ENCODE measurements around the gene MED13L. TPM values are rescaled to one million over a fixed set of nuclear protein-coding genes. Genes with fewer than 3 reads are reported as not detected.

The MED13L gene
- total RNA-seq, 1 experiment from 2014 or later: 80.5 TPM

DNA sequence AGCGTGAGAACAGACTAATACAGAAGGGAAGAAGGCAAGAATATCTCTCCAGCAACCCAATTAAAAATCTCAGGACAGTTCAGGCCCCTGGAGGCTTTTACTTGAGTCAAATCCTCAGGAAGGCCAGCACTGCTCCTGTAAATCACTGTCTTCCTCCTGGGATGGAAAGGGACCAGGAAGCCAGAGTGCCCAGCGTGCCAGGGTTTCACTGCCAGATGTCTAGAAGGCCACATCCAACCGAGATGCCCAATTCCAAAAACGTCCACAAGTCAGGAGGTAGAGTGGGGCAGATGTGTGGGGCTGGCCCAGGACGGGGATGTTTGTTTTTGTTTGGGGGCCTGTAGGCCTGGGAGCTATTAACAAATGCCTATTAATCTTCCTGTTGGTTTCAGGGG is 332.0 kb downstream of the MED13L start (continued):
- TF ChIP-seq, protein P1, sequence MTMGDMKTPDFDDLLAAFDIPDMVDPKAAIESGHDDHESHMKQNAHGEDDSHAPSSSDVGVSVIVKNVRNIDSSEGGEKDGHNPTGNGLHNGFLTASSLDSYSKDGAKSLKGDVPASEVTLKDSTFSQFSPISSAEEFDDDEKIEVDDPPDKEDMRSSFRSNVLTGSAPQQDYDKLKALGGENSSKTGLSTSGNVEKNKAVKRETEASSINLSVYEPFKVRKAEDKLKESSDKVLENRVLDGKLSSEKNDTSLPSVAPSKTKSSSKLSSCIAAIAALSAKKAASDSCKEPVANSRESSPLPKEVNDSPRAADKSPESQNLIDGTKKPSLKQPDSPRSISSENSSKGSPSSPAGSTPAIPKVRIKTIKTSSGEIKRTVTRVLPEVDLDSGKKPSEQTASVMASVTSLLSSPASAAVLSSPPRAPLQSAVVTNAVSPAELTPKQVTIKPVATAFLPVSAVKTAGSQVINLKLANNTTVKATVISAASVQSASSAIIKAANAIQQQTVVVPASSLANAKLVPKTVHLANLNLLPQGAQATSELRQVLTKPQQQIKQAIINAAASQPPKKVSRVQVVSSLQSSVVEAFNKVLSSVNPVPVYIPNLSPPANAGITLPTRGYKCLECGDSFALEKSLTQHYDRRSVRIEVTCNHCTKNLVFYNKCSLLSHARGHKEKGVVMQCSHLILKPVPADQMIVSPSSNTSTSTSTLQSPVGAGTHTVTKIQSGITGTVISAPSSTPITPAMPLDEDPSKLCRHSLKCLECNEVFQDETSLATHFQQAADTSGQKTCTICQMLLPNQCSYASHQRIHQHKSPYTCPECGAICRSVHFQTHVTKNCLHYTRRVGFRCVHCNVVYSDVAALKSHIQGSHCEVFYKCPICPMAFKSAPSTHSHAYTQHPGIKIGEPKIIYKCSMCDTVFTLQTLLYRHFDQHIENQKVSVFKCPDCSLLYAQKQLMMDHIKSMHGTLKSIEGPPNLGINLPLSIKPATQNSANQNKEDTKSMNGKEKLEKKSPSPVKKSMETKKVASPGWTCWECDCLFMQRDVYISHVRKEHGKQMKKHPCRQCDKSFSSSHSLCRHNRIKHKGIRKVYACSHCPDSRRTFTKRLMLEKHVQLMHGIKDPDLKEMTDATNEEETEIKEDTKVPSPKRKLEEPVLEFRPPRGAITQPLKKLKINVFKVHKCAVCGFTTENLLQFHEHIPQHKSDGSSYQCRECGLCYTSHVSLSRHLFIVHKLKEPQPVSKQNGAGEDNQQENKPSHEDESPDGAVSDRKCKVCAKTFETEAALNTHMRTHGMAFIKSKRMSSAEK (CRISPR knock-in tag; IDR thresholded peaks at IDR 0.05; ENCODE audit: borderline replicate concordance): no peak
- TF ChIP-seq, protein P2, sequence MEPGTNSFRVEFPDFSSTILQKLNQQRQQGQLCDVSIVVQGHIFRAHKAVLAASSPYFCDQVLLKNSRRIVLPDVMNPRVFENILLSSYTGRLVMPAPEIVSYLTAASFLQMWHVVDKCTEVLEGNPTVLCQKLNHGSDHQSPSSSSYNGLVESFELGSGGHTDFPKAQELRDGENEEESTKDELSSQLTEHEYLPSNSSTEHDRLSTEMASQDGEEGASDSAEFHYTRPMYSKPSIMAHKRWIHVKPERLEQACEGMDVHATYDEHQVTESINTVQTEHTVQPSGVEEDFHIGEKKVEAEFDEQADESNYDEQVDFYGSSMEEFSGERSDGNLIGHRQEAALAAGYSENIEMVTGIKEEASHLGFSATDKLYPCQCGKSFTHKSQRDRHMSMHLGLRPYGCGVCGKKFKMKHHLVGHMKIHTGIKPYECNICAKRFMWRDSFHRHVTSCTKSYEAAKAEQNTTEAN (CRISPR knock-in tag; IDR thresholded peaks at IDR 0.05): no peak
- TF ChIP-seq TP53 (CRISPR knock-in tag; IDR thresholded peaks at IDR 0.05): no peak
- no peak for TF ChIP-seq RELA (CRISPR knock-in tag; IDR thresholded peaks at IDR 0.05; ENCODE audit: borderline replicate concordance)
- no peak for TF ChIP-seq ZNF232 (CRISPR knock-in tag; IDR thresholded peaks at IDR 0.05)
- no peak for TF ChIP-seq NR2C2 (CRISPR knock-in tag; IDR thresholded peaks at IDR 0.05)
- TF ChIP-seq ZNF396 (CRISPR knock-in tag; IDR thresholded peaks at IDR 0.05; ENCODE audit: borderline replicate concordance): no peak
- TF ChIP-seq, protein P3, sequence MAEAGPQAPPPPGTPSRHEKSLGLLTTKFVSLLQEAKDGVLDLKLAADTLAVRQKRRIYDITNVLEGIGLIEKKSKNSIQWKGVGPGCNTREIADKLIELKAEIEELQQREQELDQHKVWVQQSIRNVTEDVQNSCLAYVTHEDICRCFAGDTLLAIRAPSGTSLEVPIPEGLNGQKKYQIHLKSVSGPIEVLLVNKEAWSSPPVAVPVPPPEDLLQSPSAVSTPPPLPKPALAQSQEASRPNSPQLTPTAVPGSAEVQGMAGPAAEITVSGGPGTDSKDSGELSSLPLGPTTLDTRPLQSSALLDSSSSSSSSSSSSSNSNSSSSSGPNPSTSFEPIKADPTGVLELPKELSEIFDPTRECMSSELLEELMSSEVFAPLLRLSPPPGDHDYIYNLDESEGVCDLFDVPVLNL (CRISPR knock-in tag; IDR thresholded peaks at IDR 0.05; ENCODE audit: borderline replicate concordance, low read depth): no peak

DNA sequence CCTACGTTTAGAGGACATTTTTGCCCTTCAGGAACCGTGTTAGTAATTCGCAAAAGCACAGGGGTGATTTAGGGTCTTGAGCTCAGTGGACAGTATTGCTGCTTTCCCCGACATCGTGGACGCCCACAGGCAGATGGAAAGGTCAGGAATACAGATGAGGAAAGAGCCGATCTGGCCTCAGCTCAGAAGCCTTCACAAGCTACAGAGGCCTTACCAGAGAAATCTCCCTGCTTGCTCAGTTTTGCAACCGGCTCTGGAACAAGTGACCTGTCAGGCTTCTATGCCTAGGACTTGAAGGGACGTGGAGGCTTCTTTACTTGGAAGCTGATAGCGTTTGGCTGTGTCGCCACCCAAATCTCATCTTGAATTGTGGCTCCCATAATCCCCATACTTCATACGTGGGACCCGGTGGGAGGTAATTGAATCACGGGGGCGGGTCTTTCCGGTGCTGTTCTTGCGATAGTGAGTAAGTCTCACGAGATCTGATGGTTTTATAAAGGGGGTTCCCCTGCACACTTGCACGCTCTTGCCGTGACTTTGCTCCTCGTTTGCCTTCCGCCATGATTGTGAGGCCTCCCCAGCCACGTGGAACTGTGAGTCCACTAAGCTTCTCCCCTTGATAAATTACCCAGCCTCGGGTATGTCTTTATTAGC is 332.5 kb downstream of the MED13L start:
- ATAC-seq (no peak), DNase-seq (ENCODE audit: low spot score) (no peak)
- ChIA-PET POLR2A (no interaction called here), CTCF (interaction anchor here (1.1 kb wide), 1 partner anchor 12 kb away, joined by 3 read pairs; no protein-coding TSS in a partner anchor)
- Mint-ChIP-seq H3K4me1 (peaks cover 9% of the 10 kb centered on the region), H3K9me3 (no peaks in the 10 kb centered on the region), H3K4me3 (no peak overlapping the region), H3K27me3 (ENCODE audit: low read depth) (peaks cover 7% of the 10 kb centered on the region), H3K27ac (no peak overlapping the region), H3K36me3 (no peaks in the 10 kb centered on the region; the same call in 1 of the 2 replicates)
- TF ChIP-seq ZNF263 (CRISPR knock-in tag; IDR thresholded peaks at IDR 0.05; ENCODE audit: low read depth) (no peak), ZBTB21 (CRISPR knock-in tag; IDR thresholded peaks at IDR 0.05; ENCODE audit: borderline replicate concordance) (no peak), TEAD1 (CRISPR knock-in tag; IDR thresholded peaks at IDR 0.05) (no peak), CREB1 (CRISPR knock-in tag; IDR thresholded peaks at IDR 0.05) (no peak), NFYB (CRISPR knock-in tag; conservative IDR thresholded peaks at IDR 0.05; ENCODE audit: low read depth) (no peak), JUN (CRISPR knock-in tag; IDR thresholded peaks at IDR 0.05) (no peak), MXD4 (CRISPR knock-in tag; IDR thresholded peaks at IDR 0.05; ENCODE audit: borderline replicate concordance) (no peak), KAT7 (CRISPR knock-in tag; IDR thresholded peaks at IDR 0.05; ENCODE audit: borderline replicate concordance) (no peak), TP53 (CRISPR knock-in tag; IDR thresholded peaks at IDR 0.05) (no peak), SMAD3 (CRISPR knock-in tag; IDR thresholded peaks at IDR 0.05; ENCODE audit: borderline replicate concordance) (no peak), ZNF138 (CRISPR knock-in tag; conservative IDR thresholded peaks at IDR 0.05) (no peak), ZNF121 (CRISPR knock-in tag; IDR thresholded peaks at IDR 0.05) (no peak), NR2C2 (CRISPR knock-in tag; IDR thresholded peaks at IDR 0.05) (no peak)
- TF ChIP-seq, protein P4, sequence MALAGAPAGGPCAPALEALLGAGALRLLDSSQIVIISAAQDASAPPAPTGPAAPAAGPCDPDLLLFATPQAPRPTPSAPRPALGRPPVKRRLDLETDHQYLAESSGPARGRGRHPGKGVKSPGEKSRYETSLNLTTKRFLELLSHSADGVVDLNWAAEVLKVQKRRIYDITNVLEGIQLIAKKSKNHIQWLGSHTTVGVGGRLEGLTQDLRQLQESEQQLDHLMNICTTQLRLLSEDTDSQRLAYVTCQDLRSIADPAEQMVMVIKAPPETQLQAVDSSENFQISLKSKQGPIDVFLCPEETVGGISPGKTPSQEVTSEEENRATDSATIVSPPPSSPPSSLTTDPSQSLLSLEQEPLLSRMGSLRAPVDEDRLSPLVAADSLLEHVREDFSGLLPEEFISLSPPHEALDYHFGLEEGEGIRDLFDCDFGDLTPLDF (CRISPR knock-in tag; IDR thresholded peaks at IDR 0.05): no peak
- TF ChIP-seq, protein P5, sequence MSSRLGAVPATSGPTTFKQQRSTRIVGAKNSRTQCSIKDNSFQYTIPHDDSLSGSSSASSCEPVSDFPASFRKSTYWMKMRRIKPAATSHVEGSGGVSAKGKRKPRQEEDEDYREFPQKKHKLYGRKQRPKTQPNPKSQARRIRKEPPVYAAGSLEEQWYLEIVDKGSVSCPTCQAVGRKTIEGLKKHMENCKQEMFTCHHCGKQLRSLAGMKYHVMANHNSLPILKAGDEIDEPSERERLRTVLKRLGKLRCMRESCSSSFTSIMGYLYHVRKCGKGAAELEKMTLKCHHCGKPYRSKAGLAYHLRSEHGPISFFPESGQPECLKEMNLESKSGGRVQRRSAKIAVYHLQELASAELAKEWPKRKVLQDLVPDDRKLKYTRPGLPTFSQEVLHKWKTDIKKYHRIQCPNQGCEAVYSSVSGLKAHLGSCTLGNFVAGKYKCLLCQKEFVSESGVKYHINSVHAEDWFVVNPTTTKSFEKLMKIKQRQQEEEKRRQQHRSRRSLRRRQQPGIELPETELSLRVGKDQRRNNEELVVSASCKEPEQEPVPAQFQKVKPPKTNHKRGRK (CRISPR knock-in tag; IDR thresholded peaks at IDR 0.05; ENCODE audit: borderline replicate concordance): no peak
- TF ChIP-seq, protein P3 (CRISPR knock-in tag; IDR thresholded peaks at IDR 0.05; ENCODE audit: borderline replicate concordance, low read depth): no peak
- TF ChIP-seq, protein P6, sequence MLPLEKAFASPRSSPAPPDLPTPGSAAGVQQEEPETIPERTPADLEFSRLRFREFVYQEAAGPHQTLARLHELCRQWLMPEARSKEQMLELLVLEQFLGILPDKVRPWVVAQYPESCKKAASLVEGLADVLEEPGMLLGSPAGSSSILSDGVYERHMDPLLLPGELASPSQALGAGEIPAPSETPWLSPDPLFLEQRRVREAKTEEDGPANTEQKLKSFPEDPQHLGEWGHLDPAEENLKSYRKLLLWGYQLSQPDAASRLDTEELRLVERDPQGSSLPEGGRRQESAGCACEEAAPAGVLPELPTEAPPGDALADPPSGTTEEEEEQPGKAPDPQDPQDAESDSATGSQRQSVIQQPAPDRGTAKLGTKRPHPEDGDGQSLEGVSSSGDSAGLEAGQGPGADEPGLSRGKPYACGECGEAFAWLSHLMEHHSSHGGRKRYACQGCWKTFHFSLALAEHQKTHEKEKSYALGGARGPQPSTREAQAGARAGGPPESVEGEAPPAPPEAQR (CRISPR knock-in tag; IDR thresholded peaks at IDR 0.05): no peak

Measured in WTC11 (cell line).